Ascending aorta (tissue), 2 donors: ENCODE measurements around the gene GPATCH8. TPM values are rescaled to one million over a fixed set of nuclear protein-coding genes. Genes with fewer than 3 reads are reported as not detected.

ENCODE experiments used
- DNase-seq, 2 donors: peaks; one replicate each; pipeline ENCODE4 v3.0.0-alpha.2; 2019; ENCODE audit warnings: low spot score in 2 of 2
- H3K27ac ChIP-seq, 2 donors: fragments of 200-600 bp; sonication (generic); one replicate each; pipeline ENCODE4 v1.5.1; 2016 to 2017; ENCODE audit warnings: mild to moderate bottlenecking in 1 of 2
- H3K27me3 ChIP-seq: fragments of 200-600 bp; sonication (generic); one replicate; pipeline ENCODE4 v1.5.1; 2017
- H3K36me3 ChIP-seq, 2 donors: fragments of 200-600 bp; sonication (generic); one replicate each; pipeline ENCODE4 v1.5.1; 2016
- H3K4me1 ChIP-seq, 2 donors: fragments of 200-600 bp; sonication (generic); one replicate each; pipeline ENCODE4 v1.5.1; 2016 to 2017; ENCODE audit warnings: mild to moderate bottlenecking in 1 of 2
- H3K4me3 ChIP-seq, 2 donors: fragments of 200-600 bp; sonication (generic); one replicate each; pipeline ENCODE4 v1.5.1; 2016 to 2017; ENCODE audit warnings: mild to moderate bottlenecking in 1 of 2
- H3K9me3 ChIP-seq, 2 donors: fragments of 200-600 bp; sonication (generic); one replicate each; pipeline ENCODE4 v1.5.1; 2016
- CTCF ChIP-seq, 3 experiments: fragments of 200-600 bp in 2 of 3; fragments of 450-650 bp in 1 of 3; sonication (generic) in 2 of 3; IDR thresholded peaks; one replicate each; pipeline ENCODE4 v1.5.1; 2016 to 2019; ENCODE audit warnings: antibody characterized with exemption in 3 of 3, mild to moderate bottlenecking in 1 of 3, moderate library complexity in 1 of 3
- intact Hi-C: fragments of 100-400 bp; cut with DNase I; formaldehyde crosslinking; loops from one replicate; pipeline ENCODE4 v1.15.1; 2023
- total RNA-seq: library from RNA; depleted of rRNA; stranded (reverse); fragments of >200 nt; gene quantifications from one replicate; pipeline ENCODE4 v1.1.0, GENCODE V29; 2016

GPATCH8 gene
- total RNA-seq = 13.3 TPM

GRCh38 chr17:44503147-44504029 is at the start of gene GPATCH8:
Gene GPATCH8, minus strand, starts transcription at chr17:44503406. Its CDS starts 36 bp downstream, at chr17:44503370.
- Histone ChIP-seq H3K36me3 (no peaks in the 10 kb centered on the region), H3K27ac (peak within 1 kb of the TSS; percentile 88 to 91), H3K4me1 (peaks cover 0 to 14% of the 10 kb centered on the region in 2 donors), H3K4me3 (peak within 1 kb of the TSS; percentile 68 to 90), H3K27me3 (no peaks in the 10 kb centered on the region), H3K9me3 (no peaks in the 10 kb centered on the region)
- intact Hi-C loops = loop anchor here (5.0 to 10.0 kb wide), 2 partner anchors 54 to 289 kb away; partner anchors contain the start of genes FZD2 and UBTF
- peak; percentile 77 to 96 for DNase-seq
- no peak for TF ChIP-seq CTCF (IDR thresholded peaks at IDR 0.05)

- H3K27me3 ChIP-seq = no peaks in the 10 kb centered on the region
- TF ChIP-seq CTCF (IDR thresholded peaks at IDR 0.05) = no peak
- DNase-seq = no peak
- H3K36me3 ChIP-seq = no peaks in the 10 kb centered on the region
- H3K27ac ChIP-seq = no peak overlapping the region
- no peaks in the 10 kb centered on the region for H3K4me1 ChIP-seq
- H3K9me3 ChIP-seq = no peaks in the 10 kb centered on the region
- H3K4me3 ChIP-seq = no peak overlapping the region
- intact Hi-C loops = no loop called here
Observed at GRCh38 chr17:44552361-44552760, 49.2 kb upstream of the GPATCH8 start.

- H3K4me1 ChIP-seq = no peaks in the 10 kb centered on the region
- H3K27ac ChIP-seq = no peak overlapping the region
- H3K36me3 ChIP-seq = no peaks in the 10 kb centered on the region
- H3K9me3 ChIP-seq = no peaks in the 10 kb centered on the region
- no peak for TF ChIP-seq CTCF (IDR thresholded peaks at IDR 0.05)
- intact Hi-C loops = no loop called here
- no peak for DNase-seq
- no peak overlapping the region for H3K4me3 ChIP-seq
- H3K27me3 ChIP-seq = no peaks in the 10 kb centered on the region
Observed at GRCh38 chr17:44549686-44550085, 46.5 kb upstream of the GPATCH8 start.

- no peaks in the 10 kb centered on the region for H3K36me3 ChIP-seq
- H3K9me3 ChIP-seq = no peaks in the 10 kb centered on the region
- intact Hi-C loops = no loop called here
- DNase-seq = no peak
- no peak overlapping the region for H3K4me3 ChIP-seq
- H3K4me1 ChIP-seq = no peaks in the 10 kb centered on the region
- H3K27ac ChIP-seq = no peak overlapping the region
- no peaks in the 10 kb centered on the region for H3K27me3 ChIP-seq
- no peak for TF ChIP-seq CTCF (IDR thresholded peaks at IDR 0.05)
Observed at GRCh38 chr17:44548376-44549230, 45.4 kb upstream of the GPATCH8 start.

GRCh38 chr17:44547625-44548267 is 44.5 kb upstream of the GPATCH8 start:
- intact Hi-C loops = no loop called here
- Histone ChIP-seq H3K27me3 (no peaks in the 10 kb centered on the region), H3K36me3 (no peaks in the 10 kb centered on the region), H3K27ac (no peak overlapping the region), H3K4me1 (peaks cover 0 to 3% of the 10 kb centered on the region in 2 donors), H3K4me3 (no peak overlapping the region), H3K9me3 (no peaks in the 10 kb centered on the region)
- DNase-seq = no peak
- TF ChIP-seq CTCF (IDR thresholded peaks at IDR 0.05) = no peak
